ENCODE data around the gene VAV3.

- TF ChIP-seq, protein P1, sequence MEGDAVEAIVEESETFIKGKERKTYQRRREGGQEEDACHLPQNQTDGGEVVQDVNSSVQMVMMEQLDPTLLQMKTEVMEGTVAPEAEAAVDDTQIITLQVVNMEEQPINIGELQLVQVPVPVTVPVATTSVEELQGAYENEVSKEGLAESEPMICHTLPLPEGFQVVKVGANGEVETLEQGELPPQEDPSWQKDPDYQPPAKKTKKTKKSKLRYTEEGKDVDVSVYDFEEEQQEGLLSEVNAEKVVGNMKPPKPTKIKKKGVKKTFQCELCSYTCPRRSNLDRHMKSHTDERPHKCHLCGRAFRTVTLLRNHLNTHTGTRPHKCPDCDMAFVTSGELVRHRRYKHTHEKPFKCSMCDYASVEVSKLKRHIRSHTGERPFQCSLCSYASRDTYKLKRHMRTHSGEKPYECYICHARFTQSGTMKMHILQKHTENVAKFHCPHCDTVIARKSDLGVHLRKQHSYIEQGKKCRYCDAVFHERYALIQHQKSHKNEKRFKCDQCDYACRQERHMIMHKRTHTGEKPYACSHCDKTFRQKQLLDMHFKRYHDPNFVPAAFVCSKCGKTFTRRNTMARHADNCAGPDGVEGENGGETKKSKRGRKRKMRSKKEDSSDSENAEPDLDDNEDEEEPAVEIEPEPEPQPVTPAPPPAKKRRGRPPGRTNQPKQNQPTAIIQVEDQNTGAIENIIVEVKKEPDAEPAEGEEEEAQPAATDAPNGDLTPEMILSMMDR (IDR thresholded peaks at IDR 0.05) = no peak
- TF ChIP-seq POLR2A (IDR thresholded peaks at IDR 0.05) = no peak
Observed at GRCh38 chr1:107563441-107563840, 401.5 kb downstream of the VAV3 start.

Data from body of pancreas (tissue), 4 donors.